Uterus (tissue), 2 donors: Measurements from ENCODE around the gene MYPN.

Experiments used
- POLR2A ChIP-seq, 2 donors: fragments of 450-650 bp; IDR thresholded peaks; one replicate each; pipeline ENCODE4 v1.6.1; 2016; ENCODE audit warnings: antibody characterized with exemption in 2 of 2, mild to moderate bottlenecking in 1 of 2, moderate library complexity in 1 of 2
- TF ChIP-seq, protein P1 (sequence below), 4 experiments: fragments of 200-600 bp in 2 of 4; fragments of 450-650 bp in 2 of 4; sonication (generic) in 2 of 4; IDR thresholded peaks; one replicate each; pipeline ENCODE4 v1.5.1; 2016 to 2019; ENCODE audit warnings: antibody characterized with exemption in 4 of 4, mild to moderate bottlenecking in 2 of 4, moderate library complexity in 1 of 4

DNA sequence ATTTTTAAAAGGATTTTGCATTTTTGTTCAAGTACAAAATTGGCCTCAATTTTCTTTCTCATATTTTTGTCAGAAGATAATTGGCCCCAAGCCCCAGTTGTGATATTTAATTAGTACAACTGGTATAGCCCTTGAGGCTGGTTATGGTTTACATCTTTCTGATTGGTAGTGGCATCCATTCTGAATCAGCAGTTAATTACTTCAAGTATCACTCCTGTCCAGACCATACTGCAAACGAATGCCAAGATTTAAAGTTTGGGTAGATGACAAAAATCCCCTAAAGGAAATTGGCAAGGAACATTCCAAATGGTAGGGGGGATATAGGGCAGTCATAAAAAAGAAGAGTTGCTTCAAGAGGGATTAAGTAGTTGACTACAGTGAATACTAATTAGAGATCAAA lies 23.1 kb downstream of the MYPN start:
- TF ChIP-seq, protein P1, sequence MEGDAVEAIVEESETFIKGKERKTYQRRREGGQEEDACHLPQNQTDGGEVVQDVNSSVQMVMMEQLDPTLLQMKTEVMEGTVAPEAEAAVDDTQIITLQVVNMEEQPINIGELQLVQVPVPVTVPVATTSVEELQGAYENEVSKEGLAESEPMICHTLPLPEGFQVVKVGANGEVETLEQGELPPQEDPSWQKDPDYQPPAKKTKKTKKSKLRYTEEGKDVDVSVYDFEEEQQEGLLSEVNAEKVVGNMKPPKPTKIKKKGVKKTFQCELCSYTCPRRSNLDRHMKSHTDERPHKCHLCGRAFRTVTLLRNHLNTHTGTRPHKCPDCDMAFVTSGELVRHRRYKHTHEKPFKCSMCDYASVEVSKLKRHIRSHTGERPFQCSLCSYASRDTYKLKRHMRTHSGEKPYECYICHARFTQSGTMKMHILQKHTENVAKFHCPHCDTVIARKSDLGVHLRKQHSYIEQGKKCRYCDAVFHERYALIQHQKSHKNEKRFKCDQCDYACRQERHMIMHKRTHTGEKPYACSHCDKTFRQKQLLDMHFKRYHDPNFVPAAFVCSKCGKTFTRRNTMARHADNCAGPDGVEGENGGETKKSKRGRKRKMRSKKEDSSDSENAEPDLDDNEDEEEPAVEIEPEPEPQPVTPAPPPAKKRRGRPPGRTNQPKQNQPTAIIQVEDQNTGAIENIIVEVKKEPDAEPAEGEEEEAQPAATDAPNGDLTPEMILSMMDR (IDR thresholded peaks at IDR 0.05), result no peak
- TF ChIP-seq POLR2A (IDR thresholded peaks at IDR 0.05), result no peak
